ENCODE results near the gene VPS51.
A peak's percentile ranks its signal among the peaks of the same experiment; 100 is the strongest.

The VPS51 gene

DNA sequence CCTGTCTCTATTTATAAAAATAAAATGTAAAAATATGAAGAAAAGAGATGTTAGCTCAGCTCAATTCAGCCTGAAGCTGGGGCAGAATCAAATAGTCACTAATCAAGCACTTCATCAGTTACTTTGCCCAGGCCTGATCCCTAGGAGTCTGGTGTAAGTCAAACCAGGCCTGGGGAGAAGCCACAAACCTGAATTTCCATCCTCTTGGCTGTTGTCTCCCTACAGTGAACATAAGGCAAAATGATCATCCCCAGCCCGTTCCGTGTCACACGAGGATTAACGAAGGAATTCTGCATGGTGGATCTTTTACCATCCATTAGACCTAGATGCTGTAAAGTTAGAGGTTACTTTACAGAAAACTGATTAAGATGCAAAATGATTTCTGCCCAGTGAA, 31.2 kb upstream of the VPS51 start:
- Histone ChIP-seq H3K9ac (ENCODE audit: low read depth, low read length) (no peak overlapping the region), H3K4me1 (ENCODE audit: insufficient read depth, low read length) (peaks cover 5% of the 10 kb centered on the region; the same call in 1 of the 2 replicates), H3K36me3 (ENCODE audit: insufficient read depth, low read length) (no peaks in the 10 kb centered on the region), H3K9me3 (ENCODE audit: control insufficient read depth, insufficient read depth, low read length) (no peaks in the 10 kb centered on the region)

- no peak overlapping the region for H3K9ac ChIP-seq (ENCODE audit: low read depth, low read length)
- H3K36me3 ChIP-seq (ENCODE audit: insufficient read depth, low read length), result no peaks in the 10 kb centered on the region
- peaks cover 5% of the 10 kb centered on the region; the same call in 1 of the 2 replicates for H3K4me1 ChIP-seq (ENCODE audit: insufficient read depth, low read length)
Measured at GRCh38 chr11:65065851-65066250, 30.2 kb upstream of the VPS51 start.

GRCh38 chr11:65066315-65066714, 29.7 kb upstream of the VPS51 start:
- Histone ChIP-seq H3K9ac (ENCODE audit: low read depth, low read length) (no peak overlapping the region), H3K9me3 (ENCODE audit: control insufficient read depth, insufficient read depth, low read length) (no peaks in the 10 kb centered on the region), H3K4me1 (ENCODE audit: insufficient read depth, low read length) (peaks cover 5% of the 10 kb centered on the region; the same call in 1 of the 2 replicates), H3K36me3 (ENCODE audit: insufficient read depth, low read length) (no peaks in the 10 kb centered on the region)

More at GRCh38 chr11:65065851-65066250, 30.2 kb upstream of the VPS51 start:
- no peaks in the 10 kb centered on the region for H3K9me3 ChIP-seq (ENCODE audit: control insufficient read depth, insufficient read depth, low read length)

- Histone ChIP-seq H3K9ac (ENCODE audit: low read depth, low read length) (no peak overlapping the region), H3K9me3 (ENCODE audit: control insufficient read depth, insufficient read depth, low read length) (no peaks in the 10 kb centered on the region), H3K4me1 (ENCODE audit: insufficient read depth, low read length) (peaks cover 5% of the 10 kb centered on the region; the same call in 1 of the 2 replicates), H3K36me3 (ENCODE audit: insufficient read depth, low read length) (no peaks in the 10 kb centered on the region)
Measured at GRCh38 chr11:65066805-65067291, 29.2 kb upstream of the VPS51 start.

DNA sequence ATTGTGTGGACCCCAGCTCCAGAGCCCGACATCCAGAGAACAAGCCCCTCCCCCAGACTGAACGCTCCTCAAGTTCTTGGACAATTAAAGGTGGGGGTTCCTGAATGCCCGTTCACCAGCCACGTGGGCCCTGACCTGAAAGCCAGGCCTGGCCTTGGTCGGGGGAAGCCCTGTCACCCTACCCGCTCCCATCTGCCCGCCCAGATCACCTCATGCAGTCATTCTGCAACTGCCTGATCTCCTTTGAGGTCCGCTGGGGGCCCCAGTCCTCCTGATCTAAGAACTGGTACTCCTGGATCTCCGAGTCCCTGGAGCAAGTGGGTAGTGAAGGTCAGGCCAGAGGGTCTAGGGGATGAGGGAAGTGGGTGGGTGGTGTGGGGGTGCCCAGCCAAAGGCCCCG, 28.6 kb upstream of the VPS51 start:
- H3K9ac ChIP-seq (ENCODE audit: low read depth, low read length), result no peak overlapping the region
- H3K9me3 ChIP-seq (ENCODE audit: control insufficient read depth, insufficient read depth, low read length), result no peaks in the 10 kb centered on the region
- H3K4me1 ChIP-seq (ENCODE audit: insufficient read depth, low read length), result peaks cover 5% of the 10 kb centered on the region; the same call in 1 of the 2 replicates
- H3K36me3 ChIP-seq (ENCODE audit: insufficient read depth, low read length), result no peaks in the 10 kb centered on the region

DNA sequence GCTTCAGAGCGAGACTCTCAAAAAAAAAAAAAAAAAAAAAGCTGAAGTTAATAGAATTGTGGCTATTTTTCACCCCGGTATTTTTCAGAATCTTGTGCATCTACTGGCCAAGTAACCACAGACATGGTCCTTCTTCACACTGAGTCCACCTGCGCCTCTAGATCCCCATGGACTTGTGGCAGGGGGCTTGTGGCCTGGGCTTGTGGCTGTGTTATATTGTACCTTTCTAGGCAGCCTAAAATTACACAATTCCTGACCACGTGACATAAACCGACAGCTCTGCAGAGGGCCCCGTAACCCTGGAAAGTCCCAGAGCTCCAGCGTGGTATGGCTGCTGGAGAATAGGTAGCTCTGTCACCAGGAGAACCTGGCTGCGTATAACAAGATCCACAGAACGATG, 26.8 kb upstream of the VPS51 start:
- Histone ChIP-seq H3K9ac (ENCODE audit: low read depth, low read length) (no peak overlapping the region), H3K9me3 (ENCODE audit: control insufficient read depth, insufficient read depth, low read length) (no peaks in the 10 kb centered on the region)

GRCh38 chr11:65071907-65072630, 23.9 kb upstream of the VPS51 start:
- no peak overlapping the region for H3K9ac ChIP-seq (ENCODE audit: low read depth, low read length)
- no peaks in the 10 kb centered on the region for H3K9me3 ChIP-seq (ENCODE audit: control insufficient read depth, insufficient read depth, low read length)
- H3K4me1 ChIP-seq (ENCODE audit: insufficient read depth, low read length), result peaks cover 2% of the 10 kb centered on the region; the same call in 1 of the 2 replicates
- H3K36me3 ChIP-seq (ENCODE audit: insufficient read depth, low read length), result no peaks in the 10 kb centered on the region

More for the DNA sequence above, 26.8 kb upstream of the VPS51 start:
- Histone ChIP-seq H3K36me3 (ENCODE audit: insufficient read depth, low read length) (no peaks in the 10 kb centered on the region), H3K4me1 (ENCODE audit: insufficient read depth, low read length) (peaks cover 5% of the 10 kb centered on the region; the same call in 1 of the 2 replicates)

DNA sequence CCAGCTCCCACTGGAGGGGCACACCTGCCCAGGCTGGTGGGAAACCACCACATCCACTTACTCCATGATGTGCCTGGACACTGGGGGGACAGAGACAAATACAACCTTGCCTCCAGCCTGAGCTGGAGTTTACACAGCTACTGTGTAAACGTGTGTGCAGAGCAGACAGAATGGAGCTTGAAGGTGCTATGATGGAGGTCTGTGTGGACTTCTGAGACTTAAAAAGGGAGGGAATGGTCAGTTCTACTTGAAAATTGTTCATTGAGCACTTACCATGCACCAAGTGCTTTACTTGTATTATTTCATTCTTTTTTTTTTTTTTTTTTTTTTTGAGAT, 23.4 kb upstream of the VPS51 start:
- Histone ChIP-seq H3K36me3 (ENCODE audit: insufficient read depth, low read length) (no peaks in the 10 kb centered on the region), H3K9ac (ENCODE audit: low read depth, low read length) (no peak overlapping the region), H3K4me1 (ENCODE audit: insufficient read depth, low read length) (no peaks in the 10 kb centered on the region), H3K9me3 (ENCODE audit: control insufficient read depth, insufficient read depth, low read length) (no peaks in the 10 kb centered on the region)

GRCh38 chr11:65077451-65077850, 18.6 kb upstream of the VPS51 start:
- H3K36me3 ChIP-seq (ENCODE audit: insufficient read depth, low read length), result 0 out of 2 replicates have a peak, but pooled peaks cover 4% of the 10 kb centered on the region
- no peaks in the 10 kb centered on the region for H3K9me3 ChIP-seq (ENCODE audit: control insufficient read depth, insufficient read depth, low read length)
- no peaks in the 10 kb centered on the region for H3K4me1 ChIP-seq (ENCODE audit: insufficient read depth, low read length)
- H3K9ac ChIP-seq (ENCODE audit: low read depth, low read length), result no peak overlapping the region

DNA sequence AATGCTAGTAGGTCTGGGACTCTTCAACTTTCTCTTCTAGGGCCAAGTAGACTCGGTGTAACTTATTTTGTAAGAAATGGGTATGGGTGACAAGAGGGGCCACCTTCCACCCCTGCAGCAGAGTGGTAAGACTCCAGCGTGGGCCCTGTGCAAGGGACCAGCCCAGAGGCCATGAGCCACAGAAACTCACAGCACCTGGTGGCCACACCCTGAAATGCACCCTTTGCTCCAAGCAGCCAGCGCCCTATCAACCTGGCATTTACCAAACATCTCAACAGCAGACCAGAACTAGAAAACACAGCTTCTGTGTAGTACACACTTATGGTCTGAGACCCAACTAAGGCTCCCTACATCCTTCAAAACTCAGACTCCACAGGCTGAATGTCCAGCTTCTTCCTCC, 17.9 kb upstream of the VPS51 start:
- Histone ChIP-seq H3K4me1 (ENCODE audit: insufficient read depth, low read length) (0 out of 2 replicates have a peak, but pooled peaks cover 5% of the 10 kb centered on the region), H3K36me3 (ENCODE audit: insufficient read depth, low read length) (0 out of 2 replicates have a peak, but pooled peaks cover 4% of the 10 kb centered on the region), H3K9ac (ENCODE audit: low read depth, low read length) (no peak overlapping the region), H3K9me3 (ENCODE audit: control insufficient read depth, insufficient read depth, low read length) (no peaks in the 10 kb centered on the region)

DNA sequence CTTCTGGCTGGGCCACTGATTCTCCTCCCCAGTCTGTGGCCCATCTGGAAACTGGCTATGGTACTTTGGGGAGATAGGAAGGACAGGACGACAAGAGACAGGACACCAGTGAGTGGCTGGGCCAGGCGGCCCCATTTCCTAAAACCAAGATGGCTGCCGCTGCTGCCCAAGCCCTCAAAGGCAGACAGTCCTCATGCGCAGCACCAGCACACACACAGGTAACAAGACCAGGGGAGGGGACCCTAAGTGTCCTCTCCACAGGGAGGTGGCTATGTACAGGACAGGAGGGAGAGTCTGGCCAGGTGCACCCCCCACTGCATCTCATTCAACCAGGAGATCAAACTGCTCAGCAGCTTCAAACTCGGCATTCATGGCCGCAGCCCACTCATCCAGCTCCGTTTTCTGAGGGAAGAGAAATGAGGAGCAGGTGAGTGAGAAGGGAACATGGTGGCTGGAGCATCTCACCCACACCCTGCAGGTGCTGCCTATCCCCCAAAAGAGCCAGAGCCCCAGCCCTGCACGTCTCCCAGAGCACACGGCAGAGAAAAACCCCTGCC, 17.1 kb upstream of the VPS51 start:
- 0 out of 2 replicates have a peak, but pooled peaks cover 5% of the 10 kb centered on the region for H3K4me1 ChIP-seq (ENCODE audit: insufficient read depth, low read length)
- 0 out of 2 replicates have a peak, but pooled peaks cover 4% of the 10 kb centered on the region for H3K36me3 ChIP-seq (ENCODE audit: insufficient read depth, low read length)
- H3K9ac ChIP-seq (ENCODE audit: low read depth, low read length), result no peak overlapping the region
- no peaks in the 10 kb centered on the region for H3K9me3 ChIP-seq (ENCODE audit: control insufficient read depth, insufficient read depth, low read length)

GRCh38 chr11:65083134-65083833, 12.7 kb upstream of the VPS51 start:
- no peaks in the 10 kb centered on the region for H3K9me3 ChIP-seq (ENCODE audit: control insufficient read depth, insufficient read depth, low read length)
- peak overlapping the region; percentile 70 for H3K9ac ChIP-seq (ENCODE audit: low read depth, low read length)
- 0 out of 2 replicates have a peak, but pooled peaks cover 4% of the 10 kb centered on the region for H3K36me3 ChIP-seq (ENCODE audit: insufficient read depth, low read length)
- 0 out of 2 replicates have a peak, but pooled peaks cover 5% of the 10 kb centered on the region for H3K4me1 ChIP-seq (ENCODE audit: insufficient read depth, low read length)

DNA sequence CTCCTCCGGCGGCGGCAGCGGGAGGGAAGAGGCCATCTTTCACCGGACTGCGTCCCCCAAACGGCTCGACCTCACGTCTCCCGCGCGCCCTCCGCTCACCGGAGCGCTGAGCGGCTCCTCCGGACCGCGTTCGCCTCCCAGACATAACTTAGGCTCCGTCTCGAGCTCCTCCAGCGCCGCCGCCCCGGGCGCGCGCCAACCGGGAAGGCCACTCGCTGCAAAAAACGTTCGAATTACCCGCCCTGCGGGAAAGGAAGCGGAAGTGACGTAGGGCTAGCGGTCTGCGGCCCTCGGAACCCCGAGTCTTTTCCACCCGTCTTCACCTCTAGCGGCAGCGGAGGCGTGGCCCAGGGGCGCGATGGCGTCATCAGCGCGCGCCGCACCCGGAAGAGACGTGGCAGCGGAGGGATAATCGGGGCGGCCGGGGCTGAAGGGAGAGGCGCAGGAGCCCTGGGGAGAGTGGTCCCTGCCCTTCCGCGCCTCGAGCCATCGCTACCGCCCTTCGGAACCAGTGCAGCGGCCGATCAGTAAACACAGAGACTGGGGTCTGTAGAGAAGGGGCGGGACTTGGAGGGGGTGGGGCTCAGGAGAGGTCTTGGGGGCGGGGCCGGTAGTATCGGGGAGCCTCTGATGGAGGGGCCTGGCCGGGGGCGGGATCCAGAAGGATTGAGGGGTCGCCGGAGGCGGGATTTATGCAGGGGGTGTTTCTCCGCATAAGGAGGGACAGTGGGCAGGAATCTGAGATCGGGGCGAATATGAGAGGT, 12.0 kb upstream of the VPS51 start, which contains the start of the genes CDCA5 and ZFPL1:
CDCA5 (minus strand) TSS at position 207 of the 764 bp plus-strand sequence; CDS start at position 145, 62 bp downstream.
ZFPL1 (plus strand) TSS at position 389 of the 764 bp plus-strand sequence. CDS start 477 bp downstream, outside the sequence.
- H3K9ac ChIP-seq (ENCODE audit: low read depth, low read length), result peak within 1 kb of the TSS; percentile 70
- H3K9me3 ChIP-seq (ENCODE audit: control insufficient read depth, insufficient read depth, low read length), result no peaks in the 10 kb centered on the region
- 0 out of 2 replicates have a peak, but pooled peaks cover 4% of the 10 kb centered on the region for H3K36me3 ChIP-seq (ENCODE audit: insufficient read depth, low read length)
- 0 out of 2 replicates have a peak, but pooled peaks cover 5% of the 10 kb centered on the region for H3K4me1 ChIP-seq (ENCODE audit: insufficient read depth, low read length)

All from ES-I3 (cell line).